ENCODE measurements around the gene ZKSCAN8. TPM values are rescaled to one million over a fixed set of nuclear protein-coding genes. Genes with fewer than 3 reads are reported as not detected.
A peak's percentile ranks its signal among the peaks of the same experiment; 100 is the strongest.

The ZKSCAN8 gene
- polyA plus RNA-seq, 3 donors = 36.8 to 44.7 (median 39.8) TPM

GRCh38 chr6:28137505-28137981 is 4.1 kb upstream of the ZKSCAN8 start:
- no peak for DNase-seq (ENCODE audit: low read depth in 3 of 3, low spot score in 2 of 3)

- DNase-seq (ENCODE audit: low read depth in 3 of 3, low spot score in 2 of 3) = no peak
Measured at GRCh38 chr6:28139860-28140543, 1.7 kb upstream of the ZKSCAN8 start.

DNA sequence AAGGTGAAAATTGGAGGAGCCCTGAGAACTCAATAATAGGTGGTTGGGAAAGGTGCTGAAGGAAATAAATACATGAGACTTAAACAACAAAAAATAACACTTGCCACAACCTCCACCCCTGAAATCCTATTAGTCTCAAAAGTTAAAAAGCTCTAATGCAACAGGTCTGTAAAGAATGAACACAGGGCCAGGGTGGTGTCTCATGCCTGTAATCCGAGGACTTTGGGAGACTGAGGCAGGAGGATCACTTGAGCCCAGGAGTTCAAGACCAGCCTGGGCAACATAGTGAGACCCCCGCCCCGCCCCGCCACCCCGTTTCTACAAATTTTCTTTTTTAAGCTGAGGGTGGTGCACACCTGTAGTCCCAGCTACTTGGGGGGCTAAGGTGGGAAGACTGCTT is 1.1 kb upstream of the ZKSCAN8 start:
- DNase-seq (ENCODE audit: low read depth in 3 of 3, low spot score in 2 of 3) = no peak

DNA sequence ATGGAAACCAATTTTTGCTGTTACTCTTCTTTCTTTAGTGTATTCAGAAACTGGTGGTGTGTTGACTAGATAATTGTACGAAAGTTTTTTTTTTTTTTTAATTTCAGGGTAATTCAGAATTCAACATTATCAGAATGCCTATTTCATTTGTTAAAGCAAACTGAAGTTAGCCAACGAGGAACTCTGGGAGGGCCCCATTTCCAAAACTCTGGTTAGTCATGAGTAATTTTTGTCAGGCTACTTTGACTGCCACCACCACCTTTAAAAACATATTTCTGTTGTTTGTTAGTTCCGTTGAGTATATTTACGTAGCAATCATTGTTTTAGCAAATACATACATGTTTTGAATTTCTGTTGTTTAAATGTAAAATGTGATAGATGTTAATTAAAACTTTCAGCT is 763 bp downstream of the ZKSCAN8 start:
- no peak for DNase-seq (ENCODE audit: low read depth in 3 of 3, low spot score in 2 of 3)

- DNase-seq (ENCODE audit: low read depth in 3 of 3, low spot score in 2 of 3) = no peak
Measured at GRCh38 chr6:28145231-28145630, 3.5 kb downstream of the ZKSCAN8 start.

DNA sequence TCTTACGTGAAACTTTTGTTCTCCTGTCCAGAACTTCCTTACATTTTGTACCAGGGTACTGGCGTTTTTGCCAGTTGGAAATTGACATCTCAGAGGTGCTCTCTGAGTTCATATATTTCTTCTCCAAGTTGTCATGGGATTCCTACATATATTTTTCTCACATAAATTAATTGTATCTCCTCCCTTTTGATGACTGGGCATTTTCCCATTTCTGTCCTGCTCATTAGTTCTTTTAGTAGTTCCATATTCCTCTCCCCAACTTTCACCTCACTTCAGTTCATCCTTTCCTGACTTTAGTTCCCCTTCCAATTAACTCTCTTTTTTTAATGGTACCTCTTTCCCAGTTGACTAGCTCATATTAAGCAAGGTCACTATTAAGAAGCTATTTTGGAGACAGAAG is 10.8 kb downstream of the ZKSCAN8 start:
- DNase-seq (ENCODE audit: low read depth in 3 of 3, low spot score in 2 of 3) = no peak

DNA sequence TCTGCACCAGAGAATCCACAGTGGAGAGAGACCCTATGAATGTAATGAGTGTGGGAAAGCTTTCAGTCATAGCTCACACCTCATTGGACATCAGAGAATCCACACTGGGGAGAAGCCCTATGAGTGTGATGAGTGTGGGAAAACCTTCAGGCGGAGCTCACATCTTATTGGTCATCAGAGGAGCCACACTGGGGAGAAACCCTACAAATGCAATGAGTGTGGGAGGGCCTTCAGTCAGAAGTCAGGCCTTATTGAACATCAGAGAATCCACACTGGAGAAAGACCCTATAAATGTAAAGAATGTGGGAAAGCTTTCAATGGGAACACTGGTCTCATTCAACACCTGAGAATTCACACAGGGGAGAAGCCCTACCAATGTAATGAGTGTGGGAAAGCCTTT is 11.9 kb downstream of the ZKSCAN8 start:
- no peak for DNase-seq (ENCODE audit: low read depth in 3 of 3, low spot score in 2 of 3)

- DNase-seq (ENCODE audit: low read depth in 3 of 3, low spot score in 2 of 3) = no peak
Measured at GRCh38 chr6:28154357-28154756, 12.7 kb downstream of the ZKSCAN8 start.

DNA sequence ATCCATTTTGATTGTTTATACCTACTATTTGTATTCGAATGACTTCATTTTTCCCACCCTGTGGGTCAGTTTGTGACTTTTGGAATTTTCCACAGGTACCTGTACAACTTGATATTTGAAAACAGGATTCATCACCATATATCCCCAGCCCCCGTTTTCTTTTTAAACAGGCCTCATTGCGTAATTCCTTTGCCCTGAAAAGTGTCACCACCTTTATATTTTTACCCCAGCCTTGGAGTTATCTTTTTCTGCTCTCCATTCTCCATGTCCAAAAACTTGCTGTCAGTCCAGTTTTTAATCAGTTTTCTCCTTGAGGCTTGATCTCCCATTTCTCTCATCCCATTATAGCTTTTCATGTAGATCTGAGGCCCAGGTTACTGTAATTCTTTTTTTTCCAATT is 16.6 kb downstream of the ZKSCAN8 start:
- no peak for DNase-seq (ENCODE audit: low read depth in 3 of 3, low spot score in 2 of 3)

DNA sequence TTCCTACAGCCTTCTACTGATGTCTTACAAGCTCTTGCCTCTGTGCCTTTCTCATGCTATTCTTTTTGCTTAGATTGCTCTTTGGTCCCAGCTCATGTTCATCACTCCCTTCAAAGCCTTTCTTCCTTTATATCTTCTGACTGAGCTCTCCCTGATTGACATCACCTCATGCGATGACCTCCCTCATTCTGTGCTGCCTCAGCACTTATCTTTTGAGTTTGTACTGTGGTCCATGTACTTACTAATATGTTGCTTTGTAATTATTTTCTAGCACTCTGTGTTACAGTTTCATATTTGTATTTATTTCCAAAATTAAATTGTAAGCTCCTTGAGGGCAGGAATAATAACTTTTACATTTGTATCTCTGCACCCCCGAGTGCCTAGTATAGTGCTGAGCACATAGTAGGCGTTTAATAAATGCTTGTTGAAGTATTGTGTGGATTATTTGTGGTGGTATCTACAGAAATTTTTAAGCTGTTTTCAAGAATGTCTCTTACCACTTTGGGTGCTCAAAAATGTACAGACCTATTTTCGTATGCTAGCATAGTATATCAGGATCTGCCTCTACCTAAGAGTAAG is 17.4 kb downstream of the ZKSCAN8 start:
- DNase-seq (ENCODE audit: low read depth in 3 of 3, low spot score in 2 of 3) = no peak

DNA sequence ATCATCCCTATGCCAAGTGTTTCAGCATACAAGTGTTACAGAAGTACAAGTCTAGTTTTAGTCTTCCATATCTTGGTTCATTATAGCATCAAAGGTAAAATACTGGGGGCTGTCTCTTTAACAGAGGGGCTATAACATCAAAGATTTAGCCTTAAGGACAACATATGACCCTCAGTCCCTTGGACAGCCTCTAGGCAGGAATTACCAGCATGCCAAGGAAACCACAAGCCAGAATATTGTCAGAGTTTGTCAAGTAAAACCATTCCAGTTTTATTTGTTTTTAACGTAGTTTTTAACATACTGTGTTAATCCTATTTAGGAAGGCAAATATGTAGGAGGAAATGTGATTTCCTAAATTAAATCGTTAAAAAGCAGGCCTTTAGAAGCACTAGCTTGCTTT is 18.6 kb downstream of the ZKSCAN8 start:
- no peak for DNase-seq (ENCODE audit: low read depth in 3 of 3, low spot score in 2 of 3)

- peak in 2 of 3 donors; percentile 36 to 53 for DNase-seq (ENCODE audit: low read depth in 3 of 3, low spot score in 2 of 3)
Measured at GRCh38 chr6:28161410-28162079, 19.9 kb downstream of the ZKSCAN8 start.

DNA sequence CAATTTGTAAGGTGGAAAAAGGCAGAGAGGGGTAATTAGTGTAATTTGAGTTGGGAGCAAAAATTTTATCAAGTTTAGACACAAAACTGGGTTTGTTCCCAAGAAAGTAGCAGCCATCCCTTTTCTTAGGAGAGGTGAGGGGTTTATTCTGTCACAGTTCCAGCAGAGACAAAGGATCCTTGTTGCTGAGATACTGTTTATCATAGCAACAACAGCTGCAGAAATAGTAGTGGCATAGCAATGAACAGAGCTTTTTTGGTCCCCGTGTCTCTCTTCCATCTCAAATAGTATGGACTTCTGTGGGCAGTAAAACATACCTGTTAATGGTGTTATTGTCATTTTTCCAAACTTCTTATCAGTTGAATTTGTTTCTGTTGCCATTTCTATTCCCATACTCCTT is 23.9 kb downstream of the ZKSCAN8 start:
- DNase-seq (ENCODE audit: low read depth in 3 of 3, low spot score in 2 of 3) = no peak

- DNase-seq (ENCODE audit: low read depth in 3 of 3, low spot score in 2 of 3) = no peak
Measured at GRCh38 chr6:28167068-28167467, 25.4 kb downstream of the ZKSCAN8 start.

- DNase-seq (ENCODE audit: low read depth in 3 of 3, low spot score in 2 of 3) = no peak
Measured at GRCh38 chr6:28167926-28168325, 26.2 kb downstream of the ZKSCAN8 start.

DNA sequence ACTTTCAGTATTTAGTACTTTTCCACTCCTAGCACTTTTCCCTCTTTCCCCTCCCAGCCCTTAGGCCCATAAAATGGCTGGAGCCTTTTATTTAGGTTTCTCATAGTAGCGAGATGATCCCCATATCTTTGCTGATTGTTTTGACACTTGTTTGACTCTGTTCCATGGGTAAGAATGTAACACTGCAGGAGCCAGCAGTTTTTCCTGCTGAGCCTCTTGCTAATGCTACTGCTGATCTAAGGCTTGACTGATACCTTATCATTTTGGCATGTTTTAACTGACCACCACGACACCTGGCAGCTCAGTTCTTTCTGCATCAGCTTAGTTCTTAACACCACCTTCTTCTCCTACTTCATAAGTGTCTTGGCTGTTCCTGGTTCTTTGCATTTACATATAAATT is 29.6 kb downstream of the ZKSCAN8 start:
- no peak for DNase-seq (ENCODE audit: low read depth in 3 of 3, low spot score in 2 of 3)

GRCh38 chr6:28172006-28172405 is 30.3 kb downstream of the ZKSCAN8 start:
- DNase-seq (ENCODE audit: low read depth in 3 of 3, low spot score in 2 of 3) = no peak

GRCh38 chr6:28176373-28176772 is 34.7 kb downstream of the ZKSCAN8 start:
- no peak for DNase-seq (ENCODE audit: low read depth in 3 of 3, low spot score in 2 of 3)

DNA sequence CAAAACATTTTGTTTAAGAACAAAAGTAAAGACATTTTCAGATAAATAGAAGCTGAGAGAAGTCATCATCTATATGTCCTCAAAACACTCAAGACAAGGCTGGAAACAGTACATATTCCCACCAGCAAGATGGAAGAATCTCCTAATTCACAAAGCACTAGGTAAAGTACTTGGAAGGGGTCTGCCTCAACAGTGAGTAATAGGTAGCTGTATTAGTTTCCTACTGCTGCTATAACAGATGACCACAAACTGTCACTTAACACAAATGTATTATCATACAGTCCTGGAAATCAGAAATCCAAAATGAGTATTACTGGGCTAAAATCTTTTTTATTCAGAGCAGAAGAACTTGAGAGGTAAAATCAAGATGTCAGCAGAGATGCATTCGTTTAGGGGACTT is 40.6 kb downstream of the ZKSCAN8 start:
- DNase-seq (ENCODE audit: low read depth in 3 of 3, low spot score in 2 of 3) = no peak

- DNase-seq (ENCODE audit: low read depth in 3 of 3, low spot score in 2 of 3) = no peak
Measured at GRCh38 chr6:28188111-28188979, 46.7 kb downstream of the ZKSCAN8 start.

- no peak for DNase-seq (ENCODE audit: low read depth in 3 of 3, low spot score in 2 of 3)
Measured at GRCh38 chr6:28200020-28200419, 58.3 kb downstream of the ZKSCAN8 start.

Measured in right renal cortex interstitium (tissue), 3 donors.